ENCODE results near the gene MLLT1. TPM values are rescaled to one million over a fixed set of nuclear protein-coding genes. Genes with fewer than 3 reads are reported as not detected.

The MLLT1 gene
- total RNA-seq, 1 donor from 2014 or later = 5.6 TPM

GRCh38 chr19:6271721-6272410, 7.9 kb downstream of the MLLT1 start:
- H3K27ac ChIP-seq = peak overlapping the region; percentile 70
- H3K36me3 Mint-ChIP-seq = peaks cover 24% of the 10 kb centered on the region
- no peaks in the 10 kb centered on the region for H3K9me3 Mint-ChIP-seq
- peaks cover 98% of the 10 kb centered on the region for H4K20me1 ChIP-seq (ENCODE audit: low read depth)
- no peak for TF ChIP-seq EZH2phosphoT487 (IDR thresholded peaks at IDR 0.05)
- no peak for TF ChIP-seq CTCF (IDR thresholded peaks at IDR 0.05)
- TF ChIP-seq EZH2 (IDR thresholded peaks at IDR 0.05) = no peak
- no peaks in the 10 kb centered on the region for H3K36me3 ChIP-seq
- peak overlapping the region; percentile 43 for H3K4me2 ChIP-seq
- H3K4me3 Mint-ChIP-seq = no peak overlapping the region
- no peak overlapping the region for H2AFZ ChIP-seq (replicated peaks)
- no peak overlapping the region for H3K4me3 ChIP-seq
- no peak overlapping the region for H3K9ac ChIP-seq
- H3K27me3 ChIP-seq = no peaks in the 10 kb centered on the region
- peaks cover 100% of the 10 kb centered on the region for H3K79me2 ChIP-seq (ENCODE audit: low read depth)
- peaks cover 42% of the 10 kb centered on the region for H3K4me1 ChIP-seq
- H3F3A ChIP-seq (ENCODE audit: low read depth) = peaks cover 7% of the 10 kb centered on the region
- no peaks in the 10 kb centered on the region for H3K9me3 ChIP-seq (ENCODE audit: low read depth)
- H3K4me1 Mint-ChIP-seq = peaks cover 55% of the 10 kb centered on the region
- DNase-seq (ENCODE audit: low spot score) = peak; percentile 31
- peaks cover 2% of the 10 kb centered on the region for H3K27me3 Mint-ChIP-seq (ENCODE audit: insufficient read depth, low read depth)
- peak overlapping the region; percentile 96 for H3K27ac Mint-ChIP-seq

- H3K4me2 ChIP-seq = peak overlapping the region; percentile 43
- H3K4me1 ChIP-seq = peaks cover 42% of the 10 kb centered on the region
- H3K4me3 ChIP-seq = no peak overlapping the region
- no peak overlapping the region for H2AFZ ChIP-seq (replicated peaks)
- Mint-ChIP-seq H3K4me3 (no peak overlapping the region), H3K36me3 (peaks cover 23% of the 10 kb centered on the region), H3K27ac (no peak overlapping the region), H3K9me3 (no peaks in the 10 kb centered on the region), H3K27me3 (ENCODE audit: insufficient read depth, low read depth) (peaks cover 2% of the 10 kb centered on the region), H3K4me1 (peaks cover 50% of the 10 kb centered on the region)
- no peaks in the 10 kb centered on the region for H3K27me3 ChIP-seq
- TF ChIP-seq CTCF (IDR thresholded peaks at IDR 0.05) = peak; percentile 29
- no peak for TF ChIP-seq EZH2 (IDR thresholded peaks at IDR 0.05)
- H3K27ac ChIP-seq = no peak overlapping the region
- peaks cover 7% of the 10 kb centered on the region for H3F3A ChIP-seq (ENCODE audit: low read depth)
- no peak overlapping the region for H3K9ac ChIP-seq
- peaks cover 100% of the 10 kb centered on the region for H3K79me2 ChIP-seq (ENCODE audit: low read depth)
- H3K9me3 ChIP-seq (ENCODE audit: low read depth) = no peaks in the 10 kb centered on the region
- no peak for DNase-seq (ENCODE audit: low spot score)
- peaks cover 95% of the 10 kb centered on the region for H4K20me1 ChIP-seq (ENCODE audit: low read depth)
- H3K36me3 ChIP-seq = no peaks in the 10 kb centered on the region
These were observed 8.5 kb downstream of the MLLT1 start for GRCh38 chr19:6271251-6271650.

GRCh38 chr19:6270822-6271221, 9.0 kb downstream of the MLLT1 start:
- Histone ChIP-seq H3K4me2 (no peak overlapping the region), H3K27me3 (no peaks in the 10 kb centered on the region), H3F3A (ENCODE audit: low read depth) (peaks cover 7% of the 10 kb centered on the region), H3K9me3 (ENCODE audit: low read depth) (no peaks in the 10 kb centered on the region), H3K4me3 (no peak overlapping the region), H2AFZ (replicated peaks) (no peak overlapping the region), H3K36me3 (no peaks in the 10 kb centered on the region), H3K4me1 (peaks cover 42% of the 10 kb centered on the region), H3K27ac (no peak overlapping the region), H3K9ac (no peak overlapping the region), H3K79me2 (ENCODE audit: low read depth) (peaks cover 100% of the 10 kb centered on the region), H4K20me1 (ENCODE audit: low read depth) (peaks cover 92% of the 10 kb centered on the region)
- TF ChIP-seq EZH2phosphoT487 (IDR thresholded peaks at IDR 0.05) (no peak), EZH2 (IDR thresholded peaks at IDR 0.05) (no peak), CTCF (IDR thresholded peaks at IDR 0.05) (no peak)
- H3K4me1 Mint-ChIP-seq = peaks cover 46% of the 10 kb centered on the region
- peaks cover 2% of the 10 kb centered on the region for H3K27me3 Mint-ChIP-seq (ENCODE audit: insufficient read depth, low read depth)
- no peak for DNase-seq (ENCODE audit: low spot score)
- no peak overlapping the region for H3K27ac Mint-ChIP-seq
- no peaks in the 10 kb centered on the region for H3K9me3 Mint-ChIP-seq
- H3K36me3 Mint-ChIP-seq = peaks cover 23% of the 10 kb centered on the region
- H3K4me3 Mint-ChIP-seq = peak overlapping the region; percentile 17
